SU-DHL-6 (cell line): ENCODE measurements around the gene AKIP1.

Experiments used
- EZH2phosphoT487 ChIP-seq: fragments of 200-600 bp; sonication (generic), shearing (Covaris generic); conservative IDR thresholded peaks from 2 replicates; pipeline ENCODE4 v1.6.1; 2018; ENCODE audit warnings: mild to moderate bottlenecking, antibody characterized with exemption, low read length, moderate library complexity, mixed read lengths
- TF ChIP-seq, protein P1 (sequence below): fragments of 200-600 bp; sonication (generic); IDR thresholded peaks from one replicate; pipeline ENCODE4 v1.5.1; 2017; ENCODE audit warnings: antibody characterized with exemption, mild to moderate bottlenecking, low read length, moderate library complexity; ENCODE audit not compliant: insufficient read depth, poor library complexity, severe bottlenecking

DNA sequence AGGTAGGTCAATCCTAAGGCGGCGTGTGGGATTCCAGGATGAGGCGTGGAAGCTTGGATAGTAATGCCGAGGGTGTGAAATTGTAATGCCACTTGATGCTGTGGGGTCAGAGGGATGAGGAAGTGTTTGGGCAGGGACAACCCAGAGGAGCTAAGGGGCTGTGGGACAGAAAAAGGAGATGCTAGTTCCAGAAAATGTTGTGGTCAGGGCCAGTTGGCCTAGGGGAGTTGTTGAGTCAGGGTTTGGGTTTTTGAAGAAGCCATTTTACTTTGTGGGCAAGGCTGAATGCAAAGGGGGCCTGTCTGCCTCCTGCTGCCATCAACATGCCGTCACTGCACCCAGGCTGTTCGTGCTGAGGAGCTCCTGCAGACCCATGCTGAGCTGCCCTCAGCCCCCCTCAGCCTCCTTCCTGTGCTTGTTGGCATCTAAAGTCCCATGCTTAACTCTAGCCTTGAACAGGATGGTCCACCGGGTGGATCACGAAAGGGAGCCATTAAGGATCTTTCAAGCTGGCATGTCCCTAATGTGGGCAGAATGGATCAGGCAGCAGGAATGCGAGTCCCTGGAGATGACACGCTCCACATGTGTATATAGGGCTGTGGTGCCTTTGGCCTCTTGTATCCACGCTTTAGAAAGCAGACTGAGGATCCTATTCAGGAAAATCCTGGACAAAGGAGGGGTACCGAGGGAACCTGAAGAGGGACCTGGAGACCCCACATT lies 19.6 kb downstream of the AKIP1 start:
- TF ChIP-seq, protein P1, sequence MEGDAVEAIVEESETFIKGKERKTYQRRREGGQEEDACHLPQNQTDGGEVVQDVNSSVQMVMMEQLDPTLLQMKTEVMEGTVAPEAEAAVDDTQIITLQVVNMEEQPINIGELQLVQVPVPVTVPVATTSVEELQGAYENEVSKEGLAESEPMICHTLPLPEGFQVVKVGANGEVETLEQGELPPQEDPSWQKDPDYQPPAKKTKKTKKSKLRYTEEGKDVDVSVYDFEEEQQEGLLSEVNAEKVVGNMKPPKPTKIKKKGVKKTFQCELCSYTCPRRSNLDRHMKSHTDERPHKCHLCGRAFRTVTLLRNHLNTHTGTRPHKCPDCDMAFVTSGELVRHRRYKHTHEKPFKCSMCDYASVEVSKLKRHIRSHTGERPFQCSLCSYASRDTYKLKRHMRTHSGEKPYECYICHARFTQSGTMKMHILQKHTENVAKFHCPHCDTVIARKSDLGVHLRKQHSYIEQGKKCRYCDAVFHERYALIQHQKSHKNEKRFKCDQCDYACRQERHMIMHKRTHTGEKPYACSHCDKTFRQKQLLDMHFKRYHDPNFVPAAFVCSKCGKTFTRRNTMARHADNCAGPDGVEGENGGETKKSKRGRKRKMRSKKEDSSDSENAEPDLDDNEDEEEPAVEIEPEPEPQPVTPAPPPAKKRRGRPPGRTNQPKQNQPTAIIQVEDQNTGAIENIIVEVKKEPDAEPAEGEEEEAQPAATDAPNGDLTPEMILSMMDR = no peak
- no peak for TF ChIP-seq EZH2phosphoT487
